ENCODE measurements around the gene CACNA2D4. TPM values are rescaled to one million over a fixed set of nuclear protein-coding genes. Genes with fewer than 3 reads are reported as not detected.
A peak's percentile ranks its signal among the peaks of the same experiment; 100 is the strongest.

CACNA2D4 gene
- total RNA-seq, 1 donor from 2014 or later, result 0.30 TPM

DNA sequence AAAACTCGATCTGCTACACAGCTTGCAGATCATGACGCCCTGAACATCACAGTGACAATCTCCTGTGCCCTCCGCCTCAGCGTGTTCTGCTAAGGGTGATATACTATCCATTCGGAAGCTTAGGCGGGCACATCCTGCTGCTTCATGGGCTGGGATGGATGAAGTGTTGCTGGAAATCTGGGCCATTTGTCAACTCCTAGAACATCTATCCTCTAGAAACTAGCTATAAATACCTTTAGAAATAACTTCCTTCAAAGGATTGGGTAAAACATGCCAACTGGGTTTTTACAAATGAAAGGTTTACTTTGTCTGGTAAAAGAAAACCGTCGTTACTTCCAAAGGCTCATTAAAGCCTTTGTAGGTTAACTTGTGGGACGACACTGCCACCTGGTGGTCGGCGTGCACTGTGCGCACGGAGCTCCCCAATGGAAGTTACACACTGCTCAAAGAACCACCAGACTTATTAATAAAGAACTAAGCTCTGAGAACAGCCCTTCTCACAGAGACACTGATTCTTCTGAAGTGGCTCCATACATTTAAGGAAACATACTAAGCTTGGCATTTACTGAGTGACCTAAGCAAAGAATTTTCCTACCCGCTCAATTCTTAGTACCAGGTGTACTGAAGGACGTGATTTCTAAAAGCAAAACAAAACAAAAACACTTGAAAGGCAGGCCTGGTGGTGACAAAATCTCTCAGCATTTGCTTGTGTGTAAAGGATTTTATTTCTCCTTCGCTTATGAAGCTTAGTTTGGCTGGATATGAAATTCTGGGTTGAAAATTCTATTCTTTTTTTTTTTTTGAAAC is 21.6 kb upstream of the CACNA2D4 start:
- TF ChIP-seq, protein P1, sequence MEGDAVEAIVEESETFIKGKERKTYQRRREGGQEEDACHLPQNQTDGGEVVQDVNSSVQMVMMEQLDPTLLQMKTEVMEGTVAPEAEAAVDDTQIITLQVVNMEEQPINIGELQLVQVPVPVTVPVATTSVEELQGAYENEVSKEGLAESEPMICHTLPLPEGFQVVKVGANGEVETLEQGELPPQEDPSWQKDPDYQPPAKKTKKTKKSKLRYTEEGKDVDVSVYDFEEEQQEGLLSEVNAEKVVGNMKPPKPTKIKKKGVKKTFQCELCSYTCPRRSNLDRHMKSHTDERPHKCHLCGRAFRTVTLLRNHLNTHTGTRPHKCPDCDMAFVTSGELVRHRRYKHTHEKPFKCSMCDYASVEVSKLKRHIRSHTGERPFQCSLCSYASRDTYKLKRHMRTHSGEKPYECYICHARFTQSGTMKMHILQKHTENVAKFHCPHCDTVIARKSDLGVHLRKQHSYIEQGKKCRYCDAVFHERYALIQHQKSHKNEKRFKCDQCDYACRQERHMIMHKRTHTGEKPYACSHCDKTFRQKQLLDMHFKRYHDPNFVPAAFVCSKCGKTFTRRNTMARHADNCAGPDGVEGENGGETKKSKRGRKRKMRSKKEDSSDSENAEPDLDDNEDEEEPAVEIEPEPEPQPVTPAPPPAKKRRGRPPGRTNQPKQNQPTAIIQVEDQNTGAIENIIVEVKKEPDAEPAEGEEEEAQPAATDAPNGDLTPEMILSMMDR (IDR thresholded peaks at IDR 0.05), result peak; percentile 99
- H3K4me3 Mint-ChIP-seq (ENCODE audit: unreplicated experiment), result no peak overlapping the region
- no peak overlapping the region for H3K27ac Mint-ChIP-seq (ENCODE audit: unreplicated experiment)
- H3K36me3 Mint-ChIP-seq (ENCODE audit: low read depth), result peaks cover 25% of the 10 kb centered on the region
- no peak for DNase-seq (ENCODE audit: low spot score)
- peaks cover 41% of the 10 kb centered on the region for H3K4me1 Mint-ChIP-seq (ENCODE audit: low read depth)
- H3K9me3 Mint-ChIP-seq (ENCODE audit: low read depth), result peaks cover 5% of the 10 kb centered on the region
- H3K27me3 Mint-ChIP-seq (ENCODE audit: low read depth), result no peaks in the 10 kb centered on the region

DNA sequence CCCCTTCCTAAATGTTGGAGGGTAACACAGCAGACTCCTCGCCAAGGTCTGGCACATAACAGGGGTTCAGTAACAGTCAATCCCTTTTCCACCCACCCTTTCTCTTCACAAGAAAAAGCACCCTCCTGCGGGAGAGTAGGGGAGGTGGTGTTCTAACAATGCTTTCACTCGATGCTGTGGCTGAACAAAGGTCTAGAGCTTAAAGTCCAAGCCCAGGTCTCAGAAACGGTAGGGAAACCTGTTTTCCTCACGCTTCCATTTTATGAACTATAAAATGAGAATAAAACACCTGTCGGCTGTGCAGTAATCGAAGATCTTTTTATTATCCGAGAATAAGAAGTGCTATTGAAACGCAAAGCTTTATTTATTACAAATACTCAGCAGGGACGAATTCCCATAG is 20.9 kb upstream of the CACNA2D4 start:
- no peak for DNase-seq (ENCODE audit: low spot score)
- H3K4me3 Mint-ChIP-seq (ENCODE audit: unreplicated experiment), result no peak overlapping the region
- peaks cover 42% of the 10 kb centered on the region for H3K4me1 Mint-ChIP-seq (ENCODE audit: low read depth)
- no peaks in the 10 kb centered on the region for H3K27me3 Mint-ChIP-seq (ENCODE audit: low read depth)
- H3K36me3 Mint-ChIP-seq (ENCODE audit: low read depth), result peaks cover 23% of the 10 kb centered on the region
- TF ChIP-seq, protein P1 (IDR thresholded peaks at IDR 0.05), result no peak
- peaks cover 4% of the 10 kb centered on the region for H3K9me3 Mint-ChIP-seq (ENCODE audit: low read depth)
- H3K27ac Mint-ChIP-seq (ENCODE audit: unreplicated experiment), result no peak overlapping the region

DNA sequence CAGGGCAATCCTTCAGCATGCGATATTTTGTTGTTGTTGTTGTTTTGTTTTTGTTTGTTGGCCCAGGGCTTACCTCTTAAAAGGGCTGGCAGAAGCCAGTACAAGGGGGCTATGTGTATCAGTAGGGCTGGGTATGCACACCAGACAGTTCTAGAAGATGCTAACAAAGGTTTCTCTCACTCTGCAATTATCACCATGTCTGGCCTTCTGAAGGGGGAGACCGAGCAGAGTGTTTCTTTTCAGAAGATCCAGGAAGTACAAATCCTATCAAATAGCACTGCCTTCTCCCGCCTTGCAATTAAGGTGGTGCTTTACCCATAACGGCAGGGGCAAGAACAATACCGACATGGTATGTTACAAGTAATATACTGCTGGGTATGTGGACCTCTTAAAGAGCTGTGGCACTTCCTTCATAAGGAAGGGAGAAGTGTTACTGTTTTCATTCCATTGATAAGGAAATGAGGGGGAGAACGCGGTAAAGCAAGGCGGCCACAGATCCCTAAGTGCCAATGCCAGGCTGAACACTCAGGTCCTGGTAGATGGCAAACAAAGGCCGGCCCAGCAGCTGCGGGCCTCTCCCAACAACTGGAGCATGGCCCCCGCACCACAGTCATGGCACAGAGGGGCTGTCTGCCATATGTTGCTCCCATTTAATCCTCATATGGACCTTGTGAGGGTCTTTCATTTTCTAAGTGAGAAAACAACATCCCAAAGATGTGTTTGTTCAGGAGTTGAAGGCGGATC is 19.2 kb upstream of the CACNA2D4 start:
- H3K27me3 Mint-ChIP-seq (ENCODE audit: low read depth), result no peaks in the 10 kb centered on the region
- peaks cover 58% of the 10 kb centered on the region for H3K4me1 Mint-ChIP-seq (ENCODE audit: low read depth)
- no peaks in the 10 kb centered on the region for H3K9me3 Mint-ChIP-seq (ENCODE audit: low read depth)
- no peak overlapping the region for H3K4me3 Mint-ChIP-seq (ENCODE audit: unreplicated experiment)
- TF ChIP-seq, protein P1 (IDR thresholded peaks at IDR 0.05), result no peak
- H3K36me3 Mint-ChIP-seq (ENCODE audit: low read depth), result peaks cover 10% of the 10 kb centered on the region
- DNase-seq (ENCODE audit: low spot score), result no peak
- H3K27ac Mint-ChIP-seq (ENCODE audit: unreplicated experiment), result no peak overlapping the region

DNA sequence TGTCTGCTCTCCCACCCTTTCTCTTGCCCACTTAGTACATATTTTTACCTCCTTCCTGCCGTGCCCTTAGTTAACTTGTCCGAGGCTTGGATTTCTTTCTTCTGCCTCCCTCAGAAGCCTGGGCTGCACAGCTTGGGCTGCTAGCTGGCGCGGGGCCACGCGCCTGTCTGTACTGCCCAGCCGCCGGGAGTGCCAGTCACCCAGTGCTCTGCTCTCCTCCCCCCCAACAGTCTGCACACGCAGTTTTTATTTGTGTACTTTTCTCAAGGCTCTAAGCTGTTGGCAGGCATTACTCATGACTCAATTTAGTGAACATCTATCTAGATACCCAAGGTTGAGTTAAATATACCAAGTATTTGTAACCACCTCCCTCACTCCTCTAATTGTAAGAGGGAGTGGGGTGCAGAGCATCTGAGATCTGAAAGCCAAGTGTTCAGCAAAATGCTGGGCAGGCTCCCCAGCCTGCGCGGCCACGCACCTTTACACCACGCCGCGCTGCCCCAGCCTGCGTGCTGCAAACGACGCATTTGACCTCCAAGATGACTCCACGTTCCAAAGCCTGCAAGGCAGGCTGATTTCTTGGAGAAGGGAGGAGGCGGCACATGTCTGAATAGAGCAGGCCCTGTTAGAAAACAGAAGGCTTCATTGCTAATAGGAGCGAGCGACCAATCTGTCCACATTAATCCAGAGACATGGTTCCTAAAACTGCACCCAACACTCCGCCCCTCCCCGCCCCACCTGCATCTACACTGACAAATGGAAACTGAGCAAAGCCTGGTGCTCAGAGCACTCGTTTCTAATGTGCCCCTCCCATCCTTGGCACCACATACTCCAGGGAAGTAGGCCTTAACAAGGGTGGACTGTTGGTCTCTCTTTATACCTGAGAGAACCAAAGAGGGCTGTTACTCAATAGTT is 18.2 kb upstream of the CACNA2D4 start:
- peaks cover 5% of the 10 kb centered on the region for H3K36me3 Mint-ChIP-seq (ENCODE audit: low read depth)
- H3K9me3 Mint-ChIP-seq (ENCODE audit: low read depth), result no peaks in the 10 kb centered on the region
- peak overlapping the region; percentile 90 for H3K27ac Mint-ChIP-seq (ENCODE audit: unreplicated experiment)
- peaks cover 62% of the 10 kb centered on the region for H3K4me1 Mint-ChIP-seq (ENCODE audit: low read depth)
- TF ChIP-seq, protein P1 (IDR thresholded peaks at IDR 0.05), result peak; percentile 13
- no peak for DNase-seq (ENCODE audit: low spot score)
- no peaks in the 10 kb centered on the region for H3K27me3 Mint-ChIP-seq (ENCODE audit: low read depth)
- peak overlapping the region; percentile 48 for H3K4me3 Mint-ChIP-seq (ENCODE audit: unreplicated experiment)
